GM21723 (cell line): ENCODE data around the gene DNAH11.
"Not testable (repeated sequence)": the region's sequence is repeated elsewhere in the genome, so short reads cannot be mapped to it uniquely, and the experiment has no call there.

Source experiments
- ATAC-seq: cut with Tn5 transposase; IDR thresholded peaks from one replicate; pipeline ENCODE4 v1.9.1; 2021; ENCODE audit warnings: mild to moderate bottlenecking, moderate library complexity; ENCODE audit not compliant: unreplicated experiment

The DNAH11 gene, protein sequence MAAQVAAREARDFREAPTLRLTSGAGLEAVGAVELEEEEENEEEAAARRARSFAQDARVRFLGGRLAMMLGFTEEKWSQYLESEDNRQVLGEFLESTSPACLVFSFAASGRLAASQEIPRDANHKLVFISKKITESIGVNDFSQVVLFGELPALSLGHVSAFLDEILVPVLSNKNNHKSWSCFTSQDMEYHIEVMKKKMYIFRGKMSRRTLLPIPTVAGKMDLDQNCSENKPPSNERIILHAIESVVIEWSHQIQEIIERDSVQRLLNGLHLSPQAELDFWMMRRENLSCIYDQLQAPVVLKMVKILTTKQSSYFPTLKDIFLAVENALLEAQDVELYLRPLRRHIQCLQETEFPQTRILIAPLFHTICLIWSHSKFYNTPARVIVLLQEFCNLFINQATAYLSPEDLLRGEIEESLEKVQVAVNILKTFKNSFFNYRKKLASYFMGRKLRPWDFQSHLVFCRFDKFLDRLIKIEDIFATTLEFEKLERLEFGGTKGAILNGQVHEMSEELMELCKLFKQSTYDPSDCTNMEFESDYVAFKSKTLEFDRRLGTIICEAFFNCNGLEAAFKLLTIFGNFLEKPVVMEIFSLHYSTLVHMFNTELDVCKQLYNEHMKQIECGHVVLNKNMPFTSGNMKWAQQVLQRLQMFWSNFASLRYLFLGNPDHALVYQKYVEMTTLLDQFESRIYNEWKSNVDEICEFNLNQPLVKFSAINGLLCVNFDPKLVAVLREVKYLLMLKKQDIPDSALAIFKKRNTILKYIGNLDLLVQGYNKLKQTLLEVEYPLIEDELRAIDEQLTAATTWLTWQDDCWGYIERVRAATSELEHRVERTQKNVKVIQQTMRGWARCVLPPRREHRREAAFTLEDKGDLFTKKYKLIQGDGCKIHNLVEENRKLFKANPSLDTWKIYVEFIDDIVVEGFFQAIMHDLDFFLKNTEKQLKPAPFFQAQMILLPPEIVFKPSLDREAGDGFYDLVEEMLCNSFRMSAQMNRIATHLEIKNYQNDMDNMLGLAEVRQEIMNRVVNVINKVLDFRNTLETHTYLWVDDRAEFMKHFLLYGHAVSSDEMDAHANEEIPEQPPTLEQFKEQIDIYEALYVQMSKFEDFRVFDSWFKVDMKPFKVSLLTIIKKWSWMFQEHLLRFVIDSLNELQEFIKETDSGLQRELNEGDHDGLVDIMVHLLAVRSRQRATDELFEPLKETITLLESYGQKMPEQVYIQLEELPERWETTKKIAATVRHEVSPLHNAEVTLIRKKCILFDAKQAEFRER (N-terminal part only)

DNA sequence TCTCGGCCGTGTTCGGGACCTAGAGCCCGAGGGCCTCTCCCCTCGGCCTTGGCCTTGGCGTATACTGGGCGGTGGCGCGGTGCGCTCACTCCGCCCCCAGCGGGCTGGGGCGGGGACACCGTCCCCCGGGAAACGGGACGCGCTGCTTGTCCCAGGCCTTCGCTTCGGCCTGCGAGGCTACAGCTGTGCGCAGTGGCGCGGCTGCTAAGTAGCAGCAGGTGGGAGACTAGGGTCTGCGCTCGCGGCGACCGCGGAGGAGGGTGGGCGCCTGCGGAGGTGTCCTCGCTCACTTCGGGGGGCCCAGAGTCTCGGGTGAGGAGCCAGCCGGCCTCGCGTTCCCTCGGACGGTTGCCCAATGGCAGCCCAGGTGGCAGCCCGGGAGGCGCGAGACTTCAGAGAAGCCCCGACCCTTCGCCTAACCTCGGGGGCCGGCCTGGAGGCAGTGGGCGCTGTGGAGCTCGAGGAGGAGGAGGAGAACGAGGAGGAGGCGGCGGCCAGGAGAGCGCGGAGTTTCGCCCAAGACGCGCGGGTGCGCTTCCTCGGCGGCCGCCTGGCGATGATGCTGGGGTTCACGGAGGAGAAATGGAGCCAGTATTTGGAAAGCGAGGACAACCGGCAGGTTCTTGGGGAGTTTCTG lies at the start of gene DNAH11:
Gene DNAH11 (plus strand): TSS at position 149 of the 637 bp plus-strand sequence. CDS start 207 bp downstream, at position 356.
- peak; percentile 72 for ATAC-seq

DNA sequence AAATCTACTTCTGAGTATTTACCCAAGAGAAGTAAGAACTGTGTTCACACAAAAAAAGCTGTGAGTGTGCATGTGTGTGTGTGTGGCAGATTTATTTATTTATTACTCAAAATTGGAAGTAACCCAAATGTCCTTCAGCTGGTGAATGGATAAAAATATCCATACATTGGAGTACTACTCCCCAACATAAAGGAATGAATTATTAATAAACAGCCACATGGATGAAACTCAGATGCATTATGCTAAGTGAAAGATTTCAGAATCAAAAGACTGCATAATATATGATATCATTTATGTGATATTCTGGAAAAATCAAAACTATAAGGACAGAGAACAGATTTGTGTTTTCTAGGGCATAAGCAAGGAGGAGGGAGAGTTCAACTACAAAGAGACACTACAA lies 47.1 kb upstream of the DNAH11 start:
- ATAC-seq = no peak

DNA sequence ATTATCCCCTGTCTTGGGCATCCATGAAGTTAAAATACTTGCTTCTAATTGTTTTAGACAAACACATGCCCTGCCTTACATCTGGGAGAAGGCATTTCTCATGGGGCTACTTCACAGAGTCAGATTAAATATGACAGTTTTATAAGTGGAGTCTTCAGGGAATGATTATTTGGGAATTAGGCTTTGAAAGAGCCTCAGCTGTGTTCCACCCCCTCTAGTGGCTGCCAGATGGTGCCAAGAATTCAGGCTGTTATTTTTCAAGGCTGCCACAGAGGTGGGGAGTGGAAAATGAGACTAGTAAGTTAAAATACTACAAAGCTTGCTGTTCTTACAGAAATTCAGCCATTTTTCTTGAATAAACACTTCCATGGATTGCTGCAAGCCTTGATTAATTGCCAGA lies 45.8 kb upstream of the DNAH11 start:
- no peak for ATAC-seq

DNA sequence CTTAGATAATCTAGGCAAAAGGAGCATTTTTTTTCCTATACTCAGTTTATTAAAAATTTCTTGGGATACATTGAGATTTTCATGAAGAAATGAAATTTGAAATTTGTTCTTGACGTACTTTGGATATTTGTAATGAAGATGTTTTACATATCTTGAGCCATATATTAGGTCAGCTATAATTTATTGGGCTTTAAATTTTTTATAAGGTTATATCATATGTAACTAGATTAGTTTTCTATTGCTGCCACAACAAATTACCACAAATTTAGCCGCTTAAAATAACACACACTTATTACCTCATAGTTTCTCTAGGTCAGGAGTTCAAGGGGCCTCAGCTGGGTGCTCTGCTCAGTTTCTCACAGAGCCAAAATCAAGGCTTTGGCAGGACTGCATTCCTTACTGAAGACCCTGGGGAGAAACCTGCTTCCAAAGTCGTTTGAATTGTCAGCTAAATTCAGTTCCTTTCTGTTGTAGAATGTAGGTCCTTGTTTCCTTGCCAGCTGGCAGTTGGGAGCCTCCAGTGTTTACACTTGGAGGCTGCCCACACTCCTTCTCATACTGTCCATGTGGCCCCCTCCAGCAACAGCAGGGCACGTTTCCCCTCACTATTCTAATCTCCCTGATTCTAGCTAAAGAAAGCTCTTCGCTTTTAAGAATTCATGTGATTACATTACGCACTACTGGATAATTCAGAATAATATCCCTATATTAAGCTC lies 42.6 kb upstream of the DNAH11 start:
- ATAC-seq = no peak

DNA sequence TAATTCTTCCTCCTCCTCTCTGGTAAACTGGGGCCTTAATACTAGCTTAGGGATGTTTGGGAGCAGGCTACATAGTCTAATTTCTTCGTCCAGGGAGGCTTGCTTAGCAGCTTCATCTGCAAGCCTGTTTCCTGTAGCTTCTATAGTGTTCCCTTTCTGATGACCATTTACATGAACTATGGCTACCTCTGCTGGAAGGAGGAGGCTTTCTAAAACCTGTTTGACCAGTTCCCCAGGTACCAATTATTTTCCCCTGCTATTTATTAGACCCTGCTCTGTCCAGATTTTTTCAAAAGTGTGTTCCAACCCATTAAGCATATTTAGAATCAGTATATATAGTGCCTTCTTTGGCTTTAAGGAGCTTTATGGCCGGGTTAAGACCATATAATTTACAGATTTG lies 38.8 kb upstream of the DNAH11 start:
- no peak for ATAC-seq

DNA sequence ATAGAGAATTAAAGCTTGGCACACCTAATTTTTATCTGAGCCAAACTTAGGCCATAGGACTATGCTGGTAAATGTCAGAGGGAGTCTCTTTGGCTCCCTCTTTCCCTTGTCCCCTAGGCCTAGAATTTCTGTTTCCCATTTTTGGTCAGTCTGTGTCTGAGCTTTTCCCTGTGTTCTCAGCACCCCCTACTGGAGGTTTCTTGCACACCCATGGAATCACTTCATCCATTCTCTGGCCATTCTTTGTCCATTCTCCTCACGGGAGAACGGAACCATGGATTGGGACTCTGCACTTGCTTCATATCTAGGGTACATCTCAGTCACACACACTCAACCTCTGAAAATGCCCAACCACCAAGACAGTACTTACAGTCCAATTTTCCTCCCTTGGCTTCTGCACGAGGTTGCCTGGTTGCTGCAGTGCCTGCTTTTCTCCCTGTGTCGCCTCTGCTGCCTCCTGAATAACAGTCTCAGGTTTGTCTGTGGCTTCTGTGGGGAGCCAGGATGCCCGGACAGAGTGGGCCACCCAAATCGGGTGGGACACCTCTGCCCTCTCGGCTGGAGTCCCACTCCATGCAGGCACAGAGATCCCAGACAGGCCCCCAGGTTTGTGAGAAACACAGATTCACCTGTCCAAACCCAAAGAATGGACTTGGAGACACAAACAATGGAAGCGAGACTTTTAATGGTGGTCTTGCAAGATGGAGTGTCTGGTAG lies 35.1 kb upstream of the DNAH11 start:
- ATAC-seq = no peak

DNA sequence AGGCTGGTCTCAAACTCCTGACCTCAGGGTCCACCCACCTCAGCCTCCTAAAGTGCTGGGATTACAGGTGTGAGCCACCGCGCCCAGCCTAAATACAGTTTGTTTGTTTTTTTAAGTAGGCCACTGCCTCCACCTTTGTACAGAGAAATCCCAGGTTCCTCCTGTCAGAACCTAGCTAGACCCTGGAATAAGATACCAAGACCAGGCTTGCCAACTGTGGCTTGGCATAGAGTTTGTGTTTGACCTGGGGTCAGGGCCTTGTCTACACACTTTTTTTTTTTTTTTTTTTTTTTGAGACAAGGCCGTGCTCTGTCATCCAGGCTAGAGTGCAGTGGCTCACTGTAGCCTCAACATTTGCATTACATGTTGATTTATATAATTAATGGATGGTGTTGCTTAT lies 34.3 kb upstream of the DNAH11 start:
- ATAC-seq = no peak

DNA sequence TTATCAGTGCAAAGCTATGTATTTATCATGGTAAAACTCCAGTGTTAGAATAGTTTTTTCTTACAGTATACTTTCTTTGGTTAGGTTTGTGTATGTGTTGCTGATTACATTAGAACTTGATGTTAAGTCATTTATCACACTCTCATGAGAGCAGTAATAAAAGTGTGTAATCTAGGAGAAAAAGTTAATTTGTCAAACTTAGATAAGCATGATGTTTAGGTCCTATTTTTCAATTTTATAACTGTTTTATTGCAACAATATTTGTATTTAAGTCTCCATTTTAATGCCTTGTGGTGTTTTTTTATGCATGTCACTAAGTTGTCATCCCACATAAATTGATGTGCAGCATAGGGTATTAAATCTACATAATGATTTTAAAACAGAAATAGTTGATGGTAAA lies 28.8 kb upstream of the DNAH11 start:
- ATAC-seq = no peak

DNA sequence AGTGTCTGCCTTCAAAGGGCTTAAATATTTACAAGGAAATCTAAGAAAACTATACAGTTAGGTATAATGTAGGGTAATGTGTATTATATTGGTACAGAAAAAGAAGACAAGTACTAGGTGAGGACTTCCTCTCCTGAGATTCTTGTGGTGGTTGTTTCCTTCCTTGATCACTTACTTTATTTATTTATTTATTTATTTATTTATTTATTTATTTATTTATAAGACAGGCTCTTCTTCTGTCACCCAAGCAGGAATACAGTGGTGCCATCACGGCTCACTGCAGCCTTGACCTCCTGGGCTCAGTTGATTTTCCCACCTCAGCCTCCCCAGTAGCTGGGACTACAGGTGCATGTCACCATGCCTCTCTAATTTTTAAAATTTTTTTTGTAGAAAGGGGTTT lies 18.2 kb upstream of the DNAH11 start:
- no peak for ATAC-seq

DNA sequence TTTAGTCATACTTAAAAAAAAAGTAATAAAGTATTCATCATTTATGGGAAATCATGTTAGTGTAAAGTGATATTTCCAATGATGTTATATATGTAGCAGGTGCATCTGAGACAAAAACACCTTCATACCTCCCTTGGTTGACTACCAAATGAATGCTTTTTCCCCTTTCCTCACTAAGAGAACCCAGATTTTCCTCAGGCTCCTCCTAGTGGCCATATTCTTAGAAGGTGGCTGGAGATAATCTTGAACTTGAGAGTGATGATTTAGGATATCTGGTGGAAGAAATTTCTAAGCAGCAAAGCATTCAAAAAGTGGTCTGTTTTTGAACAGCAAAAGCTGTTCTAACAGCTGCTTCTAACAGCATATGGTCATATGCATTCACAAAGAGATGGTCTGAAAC lies 16.8 kb upstream of the DNAH11 start:
- ATAC-seq = no peak

DNA sequence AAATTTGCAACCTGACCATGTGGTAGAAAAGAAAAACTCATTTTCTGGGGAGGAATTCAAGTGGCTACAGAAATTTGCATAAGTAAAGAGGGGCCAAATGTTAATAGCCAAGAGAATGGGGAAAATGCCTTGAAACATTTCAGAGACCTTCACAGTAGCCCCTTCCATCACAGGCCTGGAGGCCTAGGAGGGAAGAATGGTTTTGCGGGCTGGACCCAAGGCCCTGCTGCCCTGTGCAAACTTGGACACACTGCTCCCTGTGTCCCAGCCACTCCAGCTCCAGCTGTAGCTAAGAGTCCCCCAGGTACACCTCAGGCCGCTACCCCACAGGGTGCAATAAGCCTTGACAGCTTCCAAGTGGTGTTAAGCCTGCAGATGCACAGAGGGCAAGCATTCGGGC lies 16.4 kb upstream of the DNAH11 start:
- no peak for ATAC-seq

DNA sequence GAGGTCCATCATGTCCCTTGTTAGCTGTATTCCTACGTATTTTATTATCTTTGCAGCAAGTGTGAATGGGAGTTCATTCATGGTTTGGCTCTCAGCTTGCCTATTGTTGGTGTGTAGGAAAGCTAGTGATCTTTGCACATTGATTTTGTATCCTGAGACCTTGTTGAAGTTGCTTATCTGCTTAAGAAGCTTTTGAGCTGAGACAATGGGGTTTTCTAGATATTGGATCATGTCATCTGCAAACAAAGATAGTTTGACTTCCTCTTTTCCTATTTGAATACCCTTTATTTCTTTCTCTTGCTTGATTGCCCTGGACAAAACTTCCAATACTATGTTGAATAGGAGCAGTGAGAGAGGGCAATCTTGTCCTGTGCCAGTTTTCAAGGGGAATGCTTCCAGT lies 10.4 kb upstream of the DNAH11 start:
- ATAC-seq = not testable (repeated sequence)

DNA sequence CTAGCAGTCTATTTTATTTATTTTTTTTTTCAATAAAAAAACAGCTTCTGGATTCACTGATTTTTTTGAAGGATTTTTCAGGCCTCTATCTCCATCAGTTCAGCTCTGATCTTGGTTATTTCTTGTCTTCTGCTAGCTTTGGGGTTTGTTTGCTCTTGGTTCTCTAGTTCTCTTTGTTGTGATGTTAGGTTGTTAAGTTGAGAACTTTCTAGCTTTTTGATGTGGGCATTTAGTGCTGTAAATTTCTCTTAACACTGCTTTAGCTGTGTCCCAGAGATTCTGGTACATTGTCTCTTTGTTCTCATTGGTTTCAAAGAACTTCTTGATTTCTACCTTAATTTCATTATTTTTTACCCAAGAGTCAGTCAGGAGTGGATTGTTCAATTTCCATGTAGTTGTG lies 9.2 kb upstream of the DNAH11 start:
- not testable (repeated sequence) for ATAC-seq

DNA sequence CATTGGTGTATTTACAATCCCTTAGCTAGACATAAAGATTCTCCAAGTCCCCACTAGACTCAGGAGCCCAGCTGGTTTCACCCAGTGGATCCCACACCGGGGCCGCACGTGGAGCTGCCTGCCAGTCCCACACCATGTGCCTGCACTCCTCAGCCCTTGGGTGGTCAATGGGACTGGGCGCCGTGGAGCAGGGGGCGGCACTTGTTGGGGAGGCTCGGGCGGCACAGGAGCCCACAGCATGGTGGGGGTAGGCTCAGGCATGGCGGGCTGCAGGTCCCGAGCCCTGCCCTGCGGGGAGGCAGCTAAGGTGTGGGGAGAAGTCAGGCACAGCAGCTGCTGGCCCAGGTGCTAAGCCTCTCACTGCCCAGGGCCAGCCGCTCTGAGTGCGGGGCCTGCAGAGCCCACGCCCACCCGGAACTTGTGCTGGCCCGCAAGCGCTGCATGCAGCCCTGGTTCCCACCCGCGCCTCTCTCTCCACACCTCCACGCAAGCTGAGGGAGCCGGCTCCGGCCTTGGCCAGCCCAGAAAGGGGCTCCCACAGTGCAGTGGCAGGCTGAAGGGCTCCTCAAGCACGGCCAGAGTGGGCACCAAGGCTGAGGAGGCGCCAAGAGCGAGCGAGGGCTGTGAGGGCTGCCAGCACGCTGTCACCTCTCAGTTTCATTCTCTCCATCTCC lies 6.3 kb upstream of the DNAH11 start:
- ATAC-seq = not testable (repeated sequence)

DNA sequence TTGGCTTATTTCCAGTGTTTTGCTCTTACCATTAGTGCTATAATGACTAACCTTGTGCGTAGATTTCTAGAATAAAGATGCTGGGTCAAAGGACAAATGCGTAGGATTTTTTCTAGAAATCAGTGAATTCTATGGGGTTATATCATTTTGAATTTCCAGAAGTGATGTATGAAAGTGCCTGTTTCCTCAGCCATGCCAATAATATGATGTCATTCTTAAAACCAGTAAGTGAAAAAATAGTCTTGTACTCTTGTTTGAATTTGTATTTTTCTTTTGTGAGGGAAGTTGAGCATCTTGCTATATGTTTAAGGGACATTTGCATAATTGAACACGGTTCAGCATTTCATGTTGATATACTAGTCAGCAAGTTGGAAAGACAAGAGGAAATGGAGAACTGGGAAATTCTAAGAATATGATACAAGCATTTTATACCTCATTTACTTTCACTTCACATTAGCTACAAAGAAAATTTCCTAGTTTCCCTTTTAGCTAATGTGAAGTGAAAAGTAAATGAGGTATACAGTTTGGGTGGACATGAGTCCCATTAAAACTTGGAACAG lies 3.8 kb upstream of the DNAH11 start:
- ATAC-seq = no peak

DNA sequence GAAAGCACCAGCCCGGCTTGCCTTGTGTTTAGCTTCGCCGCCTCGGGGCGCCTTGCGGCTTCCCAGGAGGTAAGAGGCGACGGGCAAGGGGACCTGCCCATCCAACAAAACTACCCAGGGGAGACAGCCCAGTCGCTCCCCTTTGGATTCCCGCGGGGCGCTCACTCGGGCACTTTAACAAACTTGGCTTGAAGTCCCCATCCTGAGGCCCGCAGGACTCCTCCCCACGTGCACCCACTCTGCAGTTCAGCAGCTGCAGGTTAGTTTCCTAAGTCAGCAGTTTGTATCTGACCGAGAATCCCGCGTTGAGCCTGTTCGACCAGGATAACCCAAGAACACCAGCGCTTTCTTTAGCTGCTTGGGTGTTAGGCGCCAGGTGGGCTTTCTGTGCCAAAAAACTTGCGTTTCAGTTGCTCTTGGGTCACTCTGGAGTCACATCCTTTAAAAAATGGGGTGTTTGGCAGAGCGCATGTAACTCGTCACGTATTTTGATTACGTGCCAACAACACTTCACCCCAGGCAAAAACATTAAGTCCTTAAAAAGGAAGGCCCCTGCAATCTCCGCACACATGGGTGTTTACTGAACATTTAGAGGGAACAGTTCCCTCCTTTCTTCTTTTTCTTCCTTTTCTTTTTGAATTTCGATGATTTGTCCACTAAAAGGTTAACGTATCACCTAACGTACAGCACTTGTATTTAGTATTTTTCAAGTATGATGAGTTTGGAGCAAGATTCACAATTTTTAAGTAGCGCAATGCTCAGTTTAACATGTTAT lies 876 bp downstream of the DNAH11 start:
- no peak for ATAC-seq

DNA sequence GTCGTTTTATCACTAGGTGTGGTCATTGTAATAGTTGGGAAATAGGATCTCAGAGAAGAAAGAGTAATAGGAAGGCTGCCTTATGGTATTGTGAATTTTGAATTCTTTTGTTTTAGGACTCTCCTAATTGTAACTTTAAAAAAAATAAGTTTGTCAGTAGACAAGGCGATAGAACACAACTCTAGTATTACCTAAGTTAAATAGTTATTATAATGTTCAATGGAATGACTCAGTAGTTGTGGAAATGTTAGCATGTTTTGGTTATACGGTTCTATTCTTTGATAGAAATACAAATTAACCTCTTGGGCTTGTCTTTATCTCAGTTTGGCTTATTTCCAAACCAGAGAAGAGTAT lies 1.4 kb downstream of the DNAH11 start:
- ATAC-seq = no peak

DNA sequence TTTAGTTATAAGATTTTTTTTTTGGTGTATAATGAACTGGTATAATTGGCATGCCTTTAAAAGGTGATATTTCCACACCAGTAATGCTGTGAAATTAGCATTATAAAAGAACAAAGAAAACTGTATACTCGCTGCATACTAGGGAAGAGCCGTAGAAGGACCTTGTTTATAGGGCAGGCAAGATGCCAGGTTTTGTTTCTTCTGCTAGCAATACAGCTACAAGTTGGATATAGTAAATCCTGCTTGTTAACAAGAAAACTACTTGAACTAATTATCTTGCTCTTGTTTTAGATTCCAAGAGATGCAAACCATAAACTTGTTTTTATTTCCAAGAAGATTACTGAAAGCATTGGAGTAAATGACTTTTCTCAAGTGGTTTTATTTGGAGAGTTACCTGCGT lies 1.9 kb downstream of the DNAH11 start:
- ATAC-seq = no peak
